Measurements from ENCODE around the gene RAP1A. TPM values are rescaled to one million over a fixed set of nuclear protein-coding genes. Genes with fewer than 3 reads are reported as not detected.

Gene RAP1A
- total RNA-seq, result 12.2 and 14.5 TPM in 2 replicates

GRCh38 chr1:111619635-111620440, at the start of gene RAP1A:
Gene RAP1A (plus strand): TSS chr1:111619789. CDS start chr1:111691361, 71,572 bp downstream.

DNA sequence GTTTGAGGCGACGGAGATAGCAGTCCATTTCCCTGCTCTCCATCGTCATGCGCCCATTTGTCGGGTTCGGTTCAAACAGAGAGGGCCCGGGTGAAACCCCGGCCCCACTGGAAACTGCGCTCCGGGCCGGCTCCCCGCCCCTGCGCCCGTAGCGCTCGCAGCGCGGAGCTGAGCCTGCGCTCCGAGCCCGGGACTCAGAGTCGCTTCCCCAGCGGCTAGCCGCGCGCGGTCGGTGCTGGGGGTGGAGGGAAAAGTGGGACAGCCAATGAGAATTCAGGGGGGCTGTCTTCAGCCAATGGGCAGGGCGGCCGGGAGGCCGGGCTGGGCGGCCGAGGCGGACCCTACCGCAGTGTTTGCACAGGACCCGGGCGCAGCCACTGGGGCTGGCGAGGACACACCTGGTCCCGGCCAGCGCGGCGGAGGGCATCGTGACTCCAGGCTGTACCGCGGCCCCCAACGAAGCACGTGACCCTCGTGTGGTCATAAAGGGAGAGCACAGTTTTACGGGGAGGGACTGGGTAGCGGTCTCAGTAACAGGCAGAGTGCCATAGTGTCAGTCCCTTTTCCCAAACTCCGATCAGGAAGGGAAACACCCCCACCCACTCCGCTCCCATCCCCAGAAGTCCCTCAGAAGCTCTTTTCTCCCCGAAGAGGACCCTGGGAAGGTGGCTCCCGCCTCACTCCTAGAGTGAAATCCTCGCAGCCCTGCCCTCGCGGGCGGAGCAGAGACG, 119.8 kb downstream of the RAP1A start, which contains the start of gene INKA2:
INKA2 (minus strand) TSS at position 202 of the 731 bp plus-strand sequence; CDS start at position 49, 153 bp downstream.

GRCh38 chr1:111755331-111756123, 135.9 kb downstream of the RAP1A start, which contains the start of gene DDX20:
Gene DDX20 (plus strand): TSS chr1:111755901. CDS start chr1:111755925, 24 bp downstream.

Other genes with a start within 250 kb of the RAP1A start
- 0.16 and 1.0 TPM in 2 replicates for gene OVGP1, start 192.1 kb upstream of the RAP1A start, total RNA-seq
- 27.0 and 77.1 TPM in 2 replicates for gene WDR77, start 170.5 kb upstream of the RAP1A start, total RNA-seq
- 193 and 228 TPM in 2 replicates for gene ATP5PB, start 170.3 kb upstream of the RAP1A start, total RNA-seq
- gene C1orf162, start 145.8 kb upstream of the RAP1A start, total RNA-seq, result under 0.01 TPM in 1 of 2 replicates, not detected in the other
- gene ADORA3, start 116.2 kb upstream of the RAP1A start, total RNA-seq, result not detected in 2 replicates
- gene TMIGD3, start 116.2 kb upstream of the RAP1A start, total RNA-seq, result not detected in 2 replicates
- under 0.01 and 0.63 TPM in 2 replicates for gene INKA2, start 119.6 kb downstream of the RAP1A start, total RNA-seq
- gene DDX20, start 136.1 kb downstream of the RAP1A start, total RNA-seq, result 11.0 and 13.9 TPM in 2 replicates